Endothelial cell of umbilical vein (primary cell): ENCODE data around the gene SS18L1.

Source experiments
- CTCF ChIP-seq, 2 donors: IDR thresholded peaks; 1 replicate in 1 of 2; 2 replicates in 1 of 2; pipeline ENCODE4 v1.5.1; 2011; ENCODE audit warnings: low read length in 2 of 2, mild to moderate bottlenecking in 2 of 2, moderate library complexity in 2 of 2, control low read depth in 1 of 2, inconsistent platforms in 1 of 2, low read depth in 1 of 2; ENCODE audit not compliant: insufficient read depth in 1 of 2; ENCODE audit errors: extremely low read depth in 1 of 2
- POLR2AphosphoS5 ChIP-seq: IDR thresholded peaks from 2 replicates; pipeline ENCODE4 v1.6.1; 2012; ENCODE audit warnings: low read depth, mild to moderate bottlenecking, control low read depth, low read length, moderate library complexity; ENCODE audit not compliant: insufficient read depth

GRCh38 chr20:62121776-62122653, 21.6 kb upstream of the SS18L1 start, which contains the start of gene LSM14B:
- TF ChIP-seq CTCF (IDR thresholded peaks at IDR 0.05; ENCODE audit: extremely low read depth in 1 of 2, insufficient read depth in 1 of 2, low read depth in 1 of 2, low read length in 2 of 2), result no peak
- no peak for TF ChIP-seq POLR2AphosphoS5
